Suprapubic skin (tissue), 4 donors: ENCODE results near the gene OR5M3. TPM values are rescaled to one million over a fixed set of nuclear protein-coding genes. Genes with fewer than 3 reads are reported as not detected.

Experiments used
- DNase-seq, 2 donors: peaks; one replicate each; pipeline ENCODE4 v3.0.0-alpha.2; 2019; ENCODE audit warnings: low spot score in 2 of 2
- H3K27ac ChIP-seq: fragments of 200-600 bp; sonication (generic); one replicate; pipeline ENCODE4 v1.5.1; 2019
- H3K27me3 ChIP-seq: fragments of 200-600 bp; sonication (generic); one replicate; pipeline ENCODE4 v1.5.1; 2019
- H3K36me3 ChIP-seq: fragments of 200-600 bp; sonication (generic); one replicate; pipeline ENCODE4 v1.5.1; 2019
- H3K4me1 ChIP-seq: fragments of 200-600 bp; sonication (generic); one replicate; pipeline ENCODE4 v1.5.1; 2019
- H3K4me3 ChIP-seq: fragments of 200-600 bp; sonication (generic); one replicate; pipeline ENCODE4 v1.5.1; 2019; ENCODE audit warnings: mild to moderate bottlenecking
- H3K9me3 ChIP-seq: fragments of 200-600 bp; sonication (generic); one replicate; pipeline ENCODE4 v1.5.1; 2019
- CTCF ChIP-seq, 2 donors: fragments of 200-600 bp in 1 of 2; fragments of 450-650 bp in 1 of 2; sonication (generic) in 1 of 2; IDR thresholded peaks; one replicate each; pipeline ENCODE4 v1.5.1; 2016 to 2019; ENCODE audit warnings: antibody characterized with exemption in 2 of 2, mild to moderate bottlenecking in 1 of 2, moderate library complexity in 1 of 2
- EP300 ChIP-seq: sonication (generic); formaldehyde crosslinking; IDR thresholded peaks from one replicate; pipeline ENCODE4 v1.6.1; 2017; ENCODE audit warnings: antibody characterized with exemption
- POLR2A ChIP-seq, 2 donors: fragments of 450-650 bp; IDR thresholded peaks; one replicate each; pipeline ENCODE4 v1.6.1; 2017; ENCODE audit warnings: antibody characterized with exemption in 2 of 2, mild to moderate bottlenecking in 2 of 2, moderate library complexity in 2 of 2
- POLR2AphosphoS5 ChIP-seq, 3 donors: sonication (generic); formaldehyde crosslinking; IDR thresholded peaks; one replicate each; pipeline ENCODE4 v1.6.1; 2017; ENCODE audit warnings: antibody characterized with exemption in 3 of 3
- WGBS: methylation state at CpG from one replicate; pipeline ENCODE4 v1.1.5; 2018; 5-methylcytosine and 5-hydroxymethylcytosine counted together
- total RNA-seq, 4 donors: library from RNA; depleted of rRNA; stranded (reverse); fragments of >200 nt; gene quantifications; one replicate each; pipeline ENCODE4 v1.1.0, GENCODE V29; 2016

The OR5M3 gene
- total RNA-seq, result not detected

- Histone ChIP-seq H3K36me3 (no peaks in the 10 kb centered on the region), H3K4me1 (no peaks in the 10 kb centered on the region), H3K4me3 (no peak within 1 kb of the TSS), H3K27ac (no peak within 1 kb of the TSS), H3K9me3 (peaks cover 4% of the 10 kb centered on the region), H3K27me3 (no peaks in the 10 kb centered on the region)
- DNase-seq, result no peak
- 85% methylated on average over 6 of the region's 6 CpGs for WGBS
- TF ChIP-seq POLR2AphosphoS5 (IDR thresholded peaks at IDR 0.05), result no peak
- TF ChIP-seq POLR2A (IDR thresholded peaks at IDR 0.05), result no peak
- TF ChIP-seq CTCF (IDR thresholded peaks at IDR 0.05), result no peak
- no peak for TF ChIP-seq EP300
These were observed at the start of gene OR5M3 for GRCh38 chr11:56473252-56473651. OR5M3 (minus strand) TSS chr11:56473352; CDS start chr11:56470497, 2,855 bp downstream.

GRCh38 chr11:56522008-56522407 lies 48.9 kb upstream of the OR5M3 start:
- TF ChIP-seq CTCF (IDR thresholded peaks at IDR 0.05) (no peak), POLR2AphosphoS5 (IDR thresholded peaks at IDR 0.05) (no peak), EP300 (no peak), POLR2A (IDR thresholded peaks at IDR 0.05) (no peak)

GRCh38 chr11:56513280-56513679 lies 40.1 kb upstream of the OR5M3 start:
- no peaks in the 10 kb centered on the region for H3K9me3 ChIP-seq
- DNase-seq, result no peak
- H3K27me3 ChIP-seq, result no peaks in the 10 kb centered on the region
- H3K4me1 ChIP-seq, result no peaks in the 10 kb centered on the region
- no peaks in the 10 kb centered on the region for H3K36me3 ChIP-seq
- H3K27ac ChIP-seq, result no peak overlapping the region
- TF ChIP-seq EP300 (no peak), POLR2A (IDR thresholded peaks at IDR 0.05) (no peak), POLR2AphosphoS5 (IDR thresholded peaks at IDR 0.05) (no peak), CTCF (IDR thresholded peaks at IDR 0.05) (no peak)
- WGBS, result 90% methylated on average over 1 of the region's 1 CpG
- no peak overlapping the region for H3K4me3 ChIP-seq

More at GRCh38 chr11:56522008-56522407, 48.9 kb upstream of the OR5M3 start:
- Histone ChIP-seq H3K36me3 (no peaks in the 10 kb centered on the region), H3K27ac (no peak overlapping the region), H3K27me3 (no peaks in the 10 kb centered on the region), H3K4me3 (no peak overlapping the region), H3K9me3 (no peaks in the 10 kb centered on the region), H3K4me1 (no peaks in the 10 kb centered on the region)
- whole genome bisulfite sequencing, result 69% methylated on average over 5 of the region's 5 CpGs
- no peak for DNase-seq

- Histone ChIP-seq H3K27ac (no peak overlapping the region), H3K27me3 (no peaks in the 10 kb centered on the region), H3K36me3 (no peaks in the 10 kb centered on the region), H3K9me3 (no peaks in the 10 kb centered on the region), H3K4me1 (no peaks in the 10 kb centered on the region), H3K4me3 (no peak overlapping the region)
- no peak for TF ChIP-seq POLR2A (IDR thresholded peaks at IDR 0.05)
- no peak for TF ChIP-seq CTCF (IDR thresholded peaks at IDR 0.05)
- TF ChIP-seq POLR2AphosphoS5 (IDR thresholded peaks at IDR 0.05), result no peak
- TF ChIP-seq EP300, result no peak
- DNase-seq, result no peak
- WGBS, result 96% methylated on average over 1 of the region's 1 CpG
These were observed 36.3 kb upstream of the OR5M3 start for GRCh38 chr11:56509439-56509838.

GRCh38 chr11:56497010-56497409 lies 23.9 kb upstream of the OR5M3 start:
- no CpG with 5 or more reads among the region's 28 CpGs for WGBS
- TF ChIP-seq POLR2AphosphoS5 (IDR thresholded peaks at IDR 0.05) (no peak), EP300 (no peak), POLR2A (IDR thresholded peaks at IDR 0.05) (no peak), CTCF (IDR thresholded peaks at IDR 0.05) (no peak)
- DNase-seq, result no peak
- H3K27ac ChIP-seq, result no peak overlapping the region
- no peaks in the 10 kb centered on the region for H3K9me3 ChIP-seq
- H3K4me1 ChIP-seq, result no peaks in the 10 kb centered on the region
- H3K36me3 ChIP-seq, result no peaks in the 10 kb centered on the region
- no peak overlapping the region for H3K4me3 ChIP-seq
- H3K27me3 ChIP-seq, result no peaks in the 10 kb centered on the region
